HK-2 (cell line): ENCODE measurements around the gene KCTD4.

Experiments
- DNase-seq: peaks from one replicate; pipeline ENCODE4 v3.0.0-alpha.2; 2018; ENCODE audit not compliant: unreplicated experiment

The KCTD4 gene

GRCh38 chr13:45178349-45179162, 22.3 kb downstream of the KCTD4 start:
- peak; percentile 64 for DNase-seq

GRCh38 chr13:45174478-45174877, 26.4 kb downstream of the KCTD4 start:
- DNase-seq = no peak

- DNase-seq = no peak
These were observed 32.3 kb downstream of the KCTD4 start for GRCh38 chr13:45168555-45168930.

- DNase-seq = no peak
These were observed 33.0 kb downstream of the KCTD4 start for GRCh38 chr13:45167611-45168554.

- no peak for DNase-seq
These were observed 34.0 kb downstream of the KCTD4 start for GRCh38 chr13:45166858-45167257.

GRCh38 chr13:45162821-45163220, 38.0 kb downstream of the KCTD4 start:
- no peak for DNase-seq

- DNase-seq = no peak
These were observed 38.7 kb downstream of the KCTD4 start for GRCh38 chr13:45162194-45162593.

GRCh38 chr13:45156565-45157361, 44.1 kb downstream of the KCTD4 start:
- no peak for DNase-seq

- no peak for DNase-seq
These were observed 50.9 kb downstream of the KCTD4 start for GRCh38 chr13:45149964-45150363.

- DNase-seq = no peak
These were observed 57.5 kb downstream of the KCTD4 start for GRCh38 chr13:45143346-45143751.
